Endothelial cell of umbilical vein (primary cell): ENCODE measurements around the gene JAML.

Experiments
- EZH2 ChIP-seq: IDR thresholded peaks from 2 replicates; pipeline ENCODE4 v1.6.1; 2012; ENCODE audit warnings: borderline replicate concordance, low read depth, mild to moderate bottlenecking, moderate library complexity, low read length, inconsistent platforms; ENCODE audit not compliant: severe bottlenecking
- FOS ChIP-seq: IDR thresholded peaks from 2 replicates; pipeline ENCODE4 v1.6.1; 2011; ENCODE audit warnings: mild to moderate bottlenecking, low read length, moderate library complexity, borderline replicate concordance; ENCODE audit not compliant: insufficient read depth
- GATA2 ChIP-seq: IDR thresholded peaks from 2 replicates; pipeline ENCODE4 v1.7.0; 2011; ENCODE audit warnings: low read depth, mild to moderate bottlenecking, moderate library complexity, mixed read lengths, low read length; ENCODE audit not compliant: insufficient read length, insufficient read depth
- JUN ChIP-seq: IDR thresholded peaks from 2 replicates; pipeline ENCODE4 v1.6.1; 2011; ENCODE audit warnings: borderline replicate concordance, low read depth; ENCODE audit not compliant: insufficient read length, insufficient read depth
- MYC ChIP-seq: IDR thresholded peaks from one replicate; pipeline ENCODE4 v1.6.1; 2011; ENCODE audit warnings: mild to moderate bottlenecking, low read depth, low read length
- POLR2A ChIP-seq: IDR thresholded peaks from 2 replicates; pipeline ENCODE4 v1.6.1; 2012; ENCODE audit warnings: low read depth, mild to moderate bottlenecking, control low read depth, low read length
- POLR2AphosphoS5 ChIP-seq: IDR thresholded peaks from 2 replicates; pipeline ENCODE4 v1.6.1; 2012; ENCODE audit warnings: low read depth, mild to moderate bottlenecking, control low read depth, low read length, moderate library complexity; ENCODE audit not compliant: insufficient read depth
- TF ChIP-seq, protein P1 (sequence below), 2 donors: IDR thresholded peaks; 1 replicate in 1 of 2; 2 replicates in 1 of 2; pipeline ENCODE4 v1.5.1; 2011; ENCODE audit warnings: low read length in 2 of 2, mild to moderate bottlenecking in 2 of 2, moderate library complexity in 2 of 2, control low read depth in 1 of 2, inconsistent platforms in 1 of 2, low read depth in 1 of 2; ENCODE audit not compliant: insufficient read depth in 1 of 2; ENCODE audit errors: extremely low read depth in 1 of 2
- TF ChIP-seq, protein P2 (sequence below): IDR thresholded peaks from 2 replicates; pipeline ENCODE4 v1.6.1; 2011; ENCODE audit not compliant: insufficient read depth, insufficient read length

GRCh38 chr11:118154641-118155040, 70.2 kb downstream of the JAML start:
- TF ChIP-seq, protein P1, sequence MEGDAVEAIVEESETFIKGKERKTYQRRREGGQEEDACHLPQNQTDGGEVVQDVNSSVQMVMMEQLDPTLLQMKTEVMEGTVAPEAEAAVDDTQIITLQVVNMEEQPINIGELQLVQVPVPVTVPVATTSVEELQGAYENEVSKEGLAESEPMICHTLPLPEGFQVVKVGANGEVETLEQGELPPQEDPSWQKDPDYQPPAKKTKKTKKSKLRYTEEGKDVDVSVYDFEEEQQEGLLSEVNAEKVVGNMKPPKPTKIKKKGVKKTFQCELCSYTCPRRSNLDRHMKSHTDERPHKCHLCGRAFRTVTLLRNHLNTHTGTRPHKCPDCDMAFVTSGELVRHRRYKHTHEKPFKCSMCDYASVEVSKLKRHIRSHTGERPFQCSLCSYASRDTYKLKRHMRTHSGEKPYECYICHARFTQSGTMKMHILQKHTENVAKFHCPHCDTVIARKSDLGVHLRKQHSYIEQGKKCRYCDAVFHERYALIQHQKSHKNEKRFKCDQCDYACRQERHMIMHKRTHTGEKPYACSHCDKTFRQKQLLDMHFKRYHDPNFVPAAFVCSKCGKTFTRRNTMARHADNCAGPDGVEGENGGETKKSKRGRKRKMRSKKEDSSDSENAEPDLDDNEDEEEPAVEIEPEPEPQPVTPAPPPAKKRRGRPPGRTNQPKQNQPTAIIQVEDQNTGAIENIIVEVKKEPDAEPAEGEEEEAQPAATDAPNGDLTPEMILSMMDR (IDR thresholded peaks at IDR 0.05; ENCODE audit: extremely low read depth in 1 of 2, insufficient read depth in 1 of 2, low read depth in 1 of 2, low read length in 2 of 2), result no peak
- TF ChIP-seq POLR2A (no peak), POLR2AphosphoS5 (no peak), MYC (no peak), EZH2 (no peak), JUN (no peak), FOS (no peak), GATA2 (no peak)
- TF ChIP-seq, protein P2, sequence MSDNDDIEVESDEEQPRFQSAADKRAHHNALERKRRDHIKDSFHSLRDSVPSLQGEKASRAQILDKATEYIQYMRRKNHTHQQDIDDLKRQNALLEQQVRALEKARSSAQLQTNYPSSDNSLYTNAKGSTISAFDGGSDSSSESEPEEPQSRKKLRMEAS, result no peak
